Parietal lobe (tissue), 1 donor: ENCODE measurements around the gene CHGA. TPM values are rescaled to one million over a fixed set of nuclear protein-coding genes. Genes with fewer than 3 reads are reported as not detected.

Source experiments
- total RNA-seq: library from RNA; depleted of rRNA; stranded (reverse); fragments of >200 nt; gene quantifications from one replicate; pipeline ENCODE4 v1.2.3, GENCODE V29; 2014

Gene CHGA, protein sequence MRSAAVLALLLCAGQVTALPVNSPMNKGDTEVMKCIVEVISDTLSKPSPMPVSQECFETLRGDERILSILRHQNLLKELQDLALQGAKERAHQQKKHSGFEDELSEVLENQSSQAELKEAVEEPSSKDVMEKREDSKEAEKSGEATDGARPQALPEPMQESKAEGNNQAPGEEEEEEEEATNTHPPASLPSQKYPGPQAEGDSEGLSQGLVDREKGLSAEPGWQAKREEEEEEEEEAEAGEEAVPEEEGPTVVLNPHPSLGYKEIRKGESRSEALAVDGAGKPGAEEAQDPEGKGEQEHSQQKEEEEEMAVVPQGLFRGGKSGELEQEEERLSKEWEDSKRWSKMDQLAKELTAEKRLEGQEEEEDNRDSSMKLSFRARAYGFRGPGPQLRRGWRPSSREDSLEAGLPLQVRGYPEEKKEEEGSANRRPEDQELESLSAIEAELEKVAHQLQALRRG
- total RNA-seq, result 51.6 TPM

DNA sequence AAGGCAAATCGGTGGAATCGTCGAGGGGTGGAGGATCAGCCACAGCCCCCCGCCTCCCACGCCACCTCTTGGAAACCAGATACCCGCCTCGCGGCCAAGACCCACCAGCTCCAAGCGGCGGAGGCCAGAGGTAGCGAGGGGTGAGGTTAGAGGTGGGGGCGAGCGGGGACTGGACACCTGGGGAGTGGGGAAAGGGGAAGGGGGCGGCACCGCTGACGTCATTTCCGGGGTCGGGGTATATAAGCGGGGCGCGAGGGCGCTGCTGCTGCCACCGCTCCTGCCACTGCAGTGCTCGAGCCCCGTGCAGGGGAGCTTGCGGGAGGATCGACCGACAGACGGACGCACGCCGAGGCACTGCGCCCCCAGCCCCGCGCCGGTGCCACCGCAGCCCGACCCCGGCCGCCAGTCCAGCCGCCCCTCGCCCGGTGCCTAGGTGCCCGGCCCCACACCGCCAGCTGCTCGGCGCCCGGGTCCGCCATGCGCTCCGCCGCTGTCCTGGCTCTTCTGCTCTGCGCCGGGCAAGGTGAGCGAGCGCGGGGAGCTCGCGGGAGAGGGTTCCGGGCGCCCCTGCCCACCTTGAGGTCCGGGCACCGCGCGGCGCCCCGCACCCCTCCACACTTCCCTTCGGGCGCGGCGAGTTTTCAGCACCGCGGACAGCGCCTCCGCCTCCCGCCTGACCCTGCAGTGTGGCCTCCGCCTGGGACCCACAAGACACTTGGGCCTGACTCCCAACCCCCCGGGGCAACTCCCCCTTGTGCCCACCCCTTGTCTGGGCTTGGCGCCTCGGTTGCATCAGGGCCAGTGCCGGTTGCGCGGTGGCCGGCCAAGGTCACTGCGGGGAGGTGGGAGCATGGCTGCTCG is at the start of gene CHGA:
Gene CHGA, plus strand, starts transcription at position 268 of the 861 bp plus-strand sequence. Its CDS starts 210 bp downstream, at position 478.

Other genes with a start within 250 kb of the CHGA start
- 28.8 TPM for gene LGMN, start 174.5 kb upstream of the CHGA start, total RNA-seq
- gene GOLGA5, start 128.8 kb upstream of the CHGA start, total RNA-seq, result 31.0 TPM
- 32.2 TPM for gene ITPK1, start 192.8 kb downstream of the CHGA start, total RNA-seq